Fibroblast of upper back skin (primary cell): ENCODE measurements around the gene CDH26.
"Not testable (repeated sequence)": the region's sequence is repeated elsewhere in the genome, so short reads cannot be mapped to it uniquely, and the experiment has no call there.

ENCODE experiments used
- DNase-seq: peaks from one replicate; pipeline ENCODE4 v3.0.0-alpha.2; 2013

The CDH26 gene

DNA sequence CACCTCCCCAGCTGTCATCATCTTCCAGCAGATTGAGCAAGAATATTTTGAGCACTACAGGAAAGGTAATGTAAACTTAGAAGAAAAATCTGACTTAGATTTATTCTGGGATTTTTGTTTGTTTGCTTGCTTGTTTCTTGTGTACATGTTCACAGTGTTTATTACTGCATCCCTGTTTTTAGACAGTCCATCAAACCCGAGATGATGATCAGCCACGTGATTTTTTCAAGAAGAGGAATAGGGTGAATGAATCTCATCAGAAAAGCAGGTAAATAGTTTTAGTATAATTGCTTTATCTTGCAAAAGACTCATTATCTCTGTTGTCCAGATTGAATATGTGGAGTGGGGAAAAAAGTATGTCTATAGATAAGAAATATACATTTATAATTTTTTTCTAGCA is 16.0 kb upstream of the CDH26 start:
- no peak for DNase-seq

DNA sequence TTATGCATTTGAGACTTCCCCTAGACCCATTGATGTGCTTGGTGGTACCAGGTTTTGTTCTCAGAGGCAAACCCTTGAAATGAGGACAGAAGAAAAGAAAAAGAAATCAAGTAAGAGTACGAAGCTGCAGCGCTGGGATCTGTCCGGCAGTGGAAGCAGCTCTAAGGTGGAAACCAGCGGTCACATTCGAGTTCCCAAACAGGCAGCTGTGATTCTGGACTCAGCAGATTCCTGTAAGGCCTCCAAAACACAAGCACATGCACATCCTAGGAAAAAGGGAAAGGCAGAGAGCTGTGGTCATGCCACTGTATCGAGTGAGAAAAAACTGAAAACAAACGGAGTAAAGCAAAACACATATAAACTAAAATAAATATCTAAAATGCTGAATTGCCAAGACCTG is 13.5 kb upstream of the CDH26 start:
- DNase-seq: no peak

DNA sequence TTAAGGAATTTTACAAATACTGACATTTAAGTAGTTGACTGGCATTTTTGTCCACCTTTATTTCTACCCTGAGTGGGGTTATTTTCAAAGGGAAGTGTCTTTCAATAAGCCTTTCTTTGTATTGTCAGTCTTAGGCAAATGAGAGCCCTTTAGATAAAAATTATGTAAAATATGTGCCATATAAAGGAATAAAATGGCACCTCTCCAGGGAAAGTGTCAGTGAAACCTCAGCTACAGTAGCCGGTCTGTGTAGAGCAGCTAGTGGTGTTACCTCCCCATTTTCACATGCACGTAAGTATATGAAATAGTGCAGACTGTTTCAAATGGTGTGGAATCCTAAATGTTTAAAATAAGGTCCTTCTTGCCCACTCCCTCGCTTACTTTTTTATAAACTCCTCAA is 13.0 kb upstream of the CDH26 start:
- DNase-seq: peak; percentile 26

GRCh38 chr20:59945731-59946130 is 12.5 kb upstream of the CDH26 start:
- peak; percentile 64 for DNase-seq

- DNase-seq: no peak
These were observed 10.8 kb upstream of the CDH26 start for GRCh38 chr20:59947376-59947775.

DNA sequence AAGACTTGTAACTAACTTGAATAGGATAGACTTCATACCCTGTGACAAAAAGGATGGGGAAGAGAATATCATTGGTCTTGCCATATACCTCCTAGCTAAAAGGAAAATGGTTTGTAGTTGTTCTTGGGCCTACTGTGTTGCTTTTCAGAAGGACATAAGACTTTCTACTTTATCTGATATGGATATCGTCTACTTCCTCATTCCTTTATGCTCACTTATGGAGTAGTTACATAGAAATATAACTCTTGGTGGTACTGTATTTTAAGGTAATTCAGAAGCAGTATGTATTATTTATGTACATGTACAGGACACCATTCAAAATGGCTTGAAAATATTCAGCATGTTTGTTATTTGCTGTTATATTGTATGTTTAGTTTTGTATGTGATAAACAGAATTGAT is 10.0 kb upstream of the CDH26 start:
- no peak for DNase-seq

DNA sequence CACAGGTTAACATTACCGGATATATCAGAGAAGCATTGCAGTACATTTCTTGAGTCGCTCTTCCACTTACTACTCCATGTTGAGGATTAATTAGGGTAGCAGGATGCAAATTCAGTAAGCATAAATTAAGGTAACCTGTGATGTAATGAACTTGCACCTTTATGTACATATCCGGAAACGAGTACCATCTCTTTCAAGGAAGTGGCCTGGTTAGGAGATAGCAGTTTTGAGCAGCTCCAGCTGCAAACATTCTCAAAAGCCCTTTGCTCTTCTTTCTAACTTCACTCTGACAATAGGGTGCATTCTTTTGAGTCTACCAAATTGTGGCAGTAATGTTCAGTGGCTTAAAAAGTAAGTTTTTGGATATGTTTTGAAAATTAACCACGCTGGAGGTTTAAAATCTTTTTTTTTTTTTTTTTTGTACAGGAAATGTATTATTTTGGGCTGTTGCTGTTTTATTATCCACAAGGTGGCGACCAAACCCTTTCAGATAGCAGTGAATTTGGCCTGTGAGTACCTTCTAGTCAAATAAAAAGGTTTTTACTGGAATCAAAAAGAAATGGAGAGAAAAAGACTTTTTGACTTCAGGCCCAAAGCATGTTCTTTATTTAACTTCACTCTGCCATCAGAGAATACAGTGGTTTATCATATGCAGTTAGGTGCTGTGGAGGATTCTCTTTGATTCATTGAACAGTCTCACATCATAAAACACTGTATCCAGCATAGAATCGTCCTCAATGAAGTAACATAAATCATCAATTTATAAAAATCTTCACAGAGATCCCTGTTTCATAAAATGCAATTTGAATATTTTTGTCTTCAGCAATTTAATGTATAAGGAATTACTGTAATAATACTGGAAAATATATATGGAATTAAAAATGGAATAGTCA is 9.1 kb upstream of the CDH26 start:
- peak; percentile 67 for DNase-seq

DNA sequence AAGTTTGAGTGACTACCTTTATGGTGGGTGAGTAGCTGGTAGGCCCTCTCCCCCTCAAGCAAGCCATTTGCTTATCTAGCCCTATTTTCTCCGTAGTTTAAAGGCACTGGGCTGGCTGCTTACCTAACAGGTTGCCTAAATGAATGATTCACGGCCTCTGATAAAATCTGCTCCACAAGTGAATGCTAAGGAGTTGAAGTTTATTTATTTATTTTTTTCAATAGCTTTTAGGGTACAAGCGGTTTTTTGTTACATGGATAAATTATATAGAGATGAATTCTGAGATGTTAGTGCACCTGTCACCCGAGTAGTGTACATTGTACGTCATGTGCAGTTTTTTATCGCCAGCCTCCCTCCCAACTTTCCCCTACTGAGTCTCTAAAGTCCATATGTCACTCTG is 8.3 kb upstream of the CDH26 start:
- no peak for DNase-seq

GRCh38 chr20:59954718-59955117 is 3.5 kb upstream of the CDH26 start:
- no peak for DNase-seq

- no peak for DNase-seq
These were observed 3.0 kb upstream of the CDH26 start for GRCh38 chr20:59955131-59955796.

GRCh38 chr20:59957568-59957967 is 655 bp upstream of the CDH26 start:
- DNase-seq: not testable (repeated sequence)

GRCh38 chr20:59958626-59959025 is 403 bp downstream of the CDH26 start:
- no peak for DNase-seq

GRCh38 chr20:59961423-59961822 is 3.2 kb downstream of the CDH26 start:
- DNase-seq: no peak

- DNase-seq: no peak
These were observed 3.9 kb downstream of the CDH26 start for GRCh38 chr20:59962155-59962554.

DNA sequence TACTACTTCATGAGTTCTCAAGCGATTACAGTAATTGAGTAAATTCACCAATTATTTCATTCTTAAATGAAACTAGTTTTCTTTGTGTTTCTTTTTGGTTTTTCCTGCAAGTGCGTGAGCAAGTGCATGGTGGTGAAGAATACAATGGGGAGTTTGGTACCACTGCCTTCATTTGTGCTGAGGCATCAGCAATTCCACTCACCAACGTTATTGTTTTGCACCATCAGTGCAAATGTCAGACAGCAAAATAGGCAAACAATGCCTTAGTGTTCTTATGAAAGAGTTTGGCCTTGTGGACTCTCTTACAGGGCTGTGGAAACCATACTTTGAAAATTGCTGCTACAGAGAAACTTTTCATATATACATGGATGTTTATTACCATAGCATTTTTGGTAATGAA is 8.2 kb downstream of the CDH26 start:
- no peak for DNase-seq

DNA sequence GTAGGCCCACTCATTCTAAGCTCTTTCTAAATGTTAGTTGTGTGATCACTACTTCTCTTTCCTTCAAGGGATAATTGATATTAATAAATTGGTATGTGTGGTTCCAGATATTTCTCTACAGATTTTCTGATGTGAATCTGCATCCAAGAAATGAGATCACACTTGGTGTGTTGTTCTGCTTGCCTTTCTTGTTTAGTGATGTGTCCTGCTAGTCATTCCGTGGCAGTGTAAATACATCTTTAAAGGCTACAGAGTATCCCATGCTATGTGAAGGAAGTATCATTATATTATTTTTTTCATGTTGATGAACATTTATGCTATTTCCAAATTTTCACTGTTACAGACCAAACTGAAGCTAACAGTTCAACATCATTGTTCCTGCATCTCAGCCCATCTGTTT is 13.2 kb downstream of the CDH26 start:
- DNase-seq: no peak

DNA sequence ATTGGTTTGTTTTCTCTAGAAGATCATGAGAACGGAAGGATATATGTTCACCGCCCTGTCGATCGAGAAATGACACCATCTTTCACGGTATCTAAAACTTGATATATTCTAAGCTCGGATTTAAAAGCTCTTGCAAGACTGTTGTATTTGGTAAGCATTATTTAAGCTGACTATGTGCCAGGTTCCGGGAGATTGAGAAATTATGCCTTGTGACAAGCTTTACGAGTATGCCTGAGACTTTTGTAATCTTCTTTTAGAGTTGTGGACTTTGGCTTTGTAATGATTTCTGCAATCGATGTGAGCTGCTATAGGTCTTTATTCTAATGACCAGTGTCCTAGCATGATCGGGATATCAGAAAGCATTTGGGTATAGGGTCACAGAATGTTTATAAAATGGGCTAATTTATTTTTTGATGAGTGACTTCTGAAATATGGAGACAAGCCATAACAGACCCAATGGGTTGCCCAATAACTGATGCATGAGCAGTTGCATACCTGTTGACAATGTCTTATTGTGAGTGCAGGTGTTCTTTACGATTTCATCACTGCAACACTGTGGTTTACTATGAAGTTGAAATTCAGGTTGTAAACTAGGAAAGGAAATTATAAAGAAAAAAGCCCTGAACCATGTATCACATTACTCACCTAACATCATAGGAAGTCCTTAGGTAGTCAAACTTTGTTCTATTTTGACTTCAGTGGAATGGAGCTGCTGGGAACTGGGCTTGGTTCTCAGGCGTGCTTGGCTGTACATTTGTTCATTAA is 14.0 kb downstream of the CDH26 start:
- DNase-seq: no peak

DNA sequence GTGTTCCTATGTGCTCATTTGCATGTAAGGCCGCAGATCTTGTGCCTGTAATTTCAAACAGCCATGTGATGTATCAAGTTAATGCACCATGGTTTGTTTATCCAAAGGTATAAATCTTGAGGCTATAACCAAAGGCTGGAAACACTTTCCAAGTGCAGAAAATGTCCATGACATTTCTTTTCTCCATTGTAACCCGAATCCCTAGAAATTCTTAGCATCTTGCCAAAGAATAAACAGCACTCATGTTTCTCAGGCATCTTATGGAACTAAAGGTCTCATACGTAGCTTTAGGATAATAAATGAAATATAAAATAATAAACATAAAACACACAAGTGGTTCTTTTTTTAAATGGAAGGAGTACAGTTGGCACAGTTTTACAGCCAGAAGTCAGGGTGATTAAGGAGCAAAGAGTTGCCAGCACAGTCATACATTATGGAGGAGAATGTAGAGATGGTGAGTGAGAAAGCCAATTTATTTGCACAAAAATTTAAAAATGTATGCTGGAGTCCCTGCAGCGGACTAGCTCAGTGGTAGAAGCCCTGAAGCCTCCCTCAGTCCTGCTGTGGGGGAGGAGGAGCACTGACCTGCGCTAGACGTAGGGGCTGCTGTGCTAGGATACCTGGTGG is 18.0 kb downstream of the CDH26 start:
- no peak for DNase-seq

GRCh38 chr20:59977086-59977485 is 18.9 kb downstream of the CDH26 start:
- DNase-seq: no peak

- no peak for DNase-seq
These were observed 24.9 kb downstream of the CDH26 start for GRCh38 chr20:59983076-59983475.

- no peak for DNase-seq
These were observed 26.3 kb downstream of the CDH26 start for GRCh38 chr20:59984541-59984940.

DNA sequence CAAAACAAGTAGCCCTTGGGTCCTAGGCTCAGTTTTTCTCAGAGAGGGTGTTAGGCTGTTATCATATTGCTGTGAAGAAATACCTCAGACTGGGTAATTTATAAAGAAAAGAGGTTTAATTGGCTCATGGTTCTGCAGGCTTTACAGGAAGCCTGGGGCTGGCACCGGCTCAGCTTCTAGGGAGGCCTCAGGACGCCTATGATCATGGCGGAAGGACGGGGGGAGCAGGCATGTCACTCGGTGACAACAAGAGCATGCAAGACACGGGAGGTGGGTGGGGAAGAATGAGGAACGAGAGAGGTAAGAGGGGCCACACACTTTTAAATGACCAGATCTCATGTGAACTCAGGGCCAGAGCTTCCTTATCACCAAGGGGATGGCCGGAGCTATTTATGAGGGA is 26.9 kb downstream of the CDH26 start:
- no peak for DNase-seq

GRCh38 chr20:59985864-59986263 is 27.6 kb downstream of the CDH26 start:
- DNase-seq: no peak
